Measurements from ENCODE around the gene DCLRE1A. TPM values are rescaled to one million over a fixed set of nuclear protein-coding genes. Genes with fewer than 3 reads are reported as not detected.

The DCLRE1A gene
- total RNA-seq (2014; rRNA removed; shearing (Covaris generic); ENCODE audit: low replicate concordance): 7.4 and 10.2 TPM in 2 replicates

DNA sequence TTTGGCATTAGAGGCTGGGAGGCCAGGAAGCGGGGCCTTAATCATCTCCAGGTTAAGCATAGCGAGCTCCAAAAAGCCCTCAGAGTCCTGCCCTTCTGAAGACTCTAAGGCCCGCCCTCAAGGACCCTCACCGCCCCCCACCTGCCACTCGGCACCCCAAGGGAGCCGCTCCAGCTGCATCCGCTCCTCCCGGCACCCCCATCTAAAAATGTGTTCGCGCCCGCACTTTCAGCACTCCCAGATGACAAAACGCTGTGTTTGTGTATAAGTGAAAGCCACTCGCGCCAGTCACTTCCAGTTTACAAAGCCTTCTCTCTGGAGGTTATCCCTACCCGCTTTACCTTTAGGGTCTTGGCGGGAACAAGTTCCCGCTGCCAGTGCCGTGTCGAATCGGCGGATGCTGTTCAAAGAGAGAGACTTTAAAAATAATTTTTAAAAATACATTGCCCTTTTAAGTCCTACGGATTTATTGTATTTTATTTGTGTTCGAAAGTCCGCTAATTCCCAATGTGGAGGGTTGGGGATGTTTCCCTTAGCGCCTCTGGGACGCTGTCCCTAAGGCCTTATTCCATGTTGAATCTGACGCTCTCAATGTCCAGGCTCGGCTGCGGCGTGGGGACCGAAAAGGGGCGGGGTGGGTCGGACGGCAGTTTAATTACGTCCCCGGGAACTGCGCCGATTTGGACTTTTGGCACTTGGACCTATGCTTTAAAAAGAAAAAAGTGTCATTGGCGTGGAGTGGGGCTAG is at the start of gene DCLRE1A, which contains the start of gene NHLRC2:
TSS of gene DCLRE1A (minus strand) at position 70 of the 748 bp plus-strand sequence. CDS start 900 bp downstream, outside the sequence.
TSS of gene NHLRC2 (plus strand) at position 649 of the 748 bp plus-strand sequence. CDS start 212 bp downstream, outside the sequence.
- H3K9me3 ChIP-seq: no peaks in the 10 kb centered on the region
- DNase-seq: peak; percentile 80
- H3K27me3 ChIP-seq: no peaks in the 10 kb centered on the region
- H3K4me3 ChIP-seq: peak within 1 kb of the TSS; percentile 85
- peaks cover 15% of the 10 kb centered on the region for H3K36me3 ChIP-seq

DNA sequence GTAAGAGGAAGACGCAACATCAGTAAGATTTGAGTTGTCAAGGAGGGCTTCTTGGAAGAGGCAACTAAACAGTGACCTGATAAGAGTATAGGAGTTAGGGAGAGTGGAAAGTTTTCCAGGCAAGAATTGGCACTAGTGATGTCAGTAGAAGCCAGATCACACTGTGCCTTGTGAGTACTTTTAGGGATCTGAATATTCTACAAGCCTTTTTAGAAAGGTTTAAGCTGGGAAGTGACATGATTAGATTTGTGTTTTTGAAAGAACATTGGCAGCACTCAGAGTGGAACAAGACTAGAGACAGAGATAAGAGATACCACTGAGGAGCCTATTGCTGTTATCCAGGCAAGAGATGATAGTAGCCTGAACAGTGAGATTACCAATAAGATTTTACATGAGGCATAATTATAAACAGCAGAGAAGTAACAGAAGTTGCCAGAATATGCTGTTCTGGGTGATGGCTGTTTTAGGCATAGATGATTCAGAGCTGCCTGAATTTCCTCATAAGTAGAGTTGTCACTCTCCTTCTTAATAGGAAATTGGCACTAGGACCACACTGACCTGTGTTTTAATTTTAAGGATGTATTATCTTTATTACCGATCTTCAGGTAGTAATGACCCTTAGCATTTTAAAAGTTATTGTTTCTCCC is 46.2 kb upstream of the DCLRE1A start:
- Histone ChIP-seq H3K9me3 (no peaks in the 10 kb centered on the region), H3K4me3 (no peak overlapping the region), H3K27me3 (no peaks in the 10 kb centered on the region), H3K36me3 (peaks cover 14% of the 10 kb centered on the region)
- DNase-seq: no peak

DNA sequence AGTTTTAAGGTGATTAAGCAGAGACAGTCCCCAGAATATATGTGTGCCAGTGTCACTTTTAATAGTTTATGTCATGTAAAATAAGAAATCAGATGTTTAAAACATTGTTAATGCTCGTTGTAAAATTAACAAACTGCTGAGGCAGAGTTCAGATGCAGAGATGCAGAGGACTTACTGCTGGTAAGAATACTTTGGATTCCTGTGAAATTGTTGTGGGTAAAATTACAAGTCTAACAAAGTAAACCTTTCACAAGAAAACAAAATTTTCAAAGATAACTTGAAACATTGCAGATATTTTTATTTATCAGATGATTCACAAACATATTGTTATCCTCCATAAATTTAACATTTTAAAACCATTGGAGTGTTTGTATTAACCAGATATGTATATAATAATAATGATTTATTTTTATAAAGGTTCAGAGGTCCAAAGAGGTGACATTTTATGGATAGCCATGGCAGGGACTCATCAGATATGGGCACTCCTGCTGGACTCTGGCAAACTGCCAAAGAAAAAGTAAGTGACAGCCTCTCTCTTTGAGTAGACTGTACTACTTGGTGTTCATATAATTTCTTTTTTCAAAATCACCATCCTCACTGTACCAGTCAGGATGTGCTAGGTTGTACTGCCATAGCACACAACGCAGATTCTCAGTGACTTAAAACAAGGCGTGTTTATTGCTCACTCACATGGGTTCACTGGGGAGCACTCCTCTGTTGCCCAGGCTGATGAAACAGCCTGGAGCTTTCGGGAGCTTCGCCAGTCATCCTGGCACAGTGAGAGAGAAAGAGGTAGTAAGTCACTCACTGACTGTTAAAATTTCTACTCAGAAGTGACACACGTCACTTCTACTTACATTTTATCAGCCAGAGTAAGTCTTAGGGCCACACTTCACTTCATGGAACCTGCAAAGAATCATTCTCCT is 44.1 kb upstream of the DCLRE1A start:
- H3K36me3 ChIP-seq: peaks cover 9% of the 10 kb centered on the region; the same call in 1 of the 2 replicates
- H3K27me3 ChIP-seq: no peaks in the 10 kb centered on the region
- no peaks in the 10 kb centered on the region for H3K9me3 ChIP-seq
- no peak overlapping the region for H3K4me3 ChIP-seq
- DNase-seq: no peak

DNA sequence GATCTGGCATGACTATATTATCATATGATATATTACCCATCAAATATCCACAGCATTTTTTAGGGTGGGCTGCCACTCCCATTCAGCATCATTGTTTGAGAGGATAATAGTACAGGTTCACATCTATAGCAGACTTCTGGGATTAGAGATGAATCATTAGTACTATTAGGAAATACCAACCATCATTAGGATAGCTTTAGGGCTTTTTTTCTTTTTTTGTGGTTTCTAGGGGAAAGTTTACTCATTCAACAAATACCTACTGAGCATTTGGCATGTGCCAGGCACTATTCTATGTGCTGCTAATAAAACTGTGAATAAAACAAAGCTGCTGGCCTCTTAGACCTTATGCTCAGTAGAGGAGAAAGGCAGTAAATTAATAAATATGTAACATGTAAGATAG is 41.1 kb upstream of the DCLRE1A start:
- H3K36me3 ChIP-seq: no peaks in the 10 kb centered on the region; the same call in 1 of the 2 replicates
- no peak overlapping the region for H3K4me3 ChIP-seq
- H3K9me3 ChIP-seq: no peaks in the 10 kb centered on the region
- no peak for DNase-seq
- no peaks in the 10 kb centered on the region for H3K27me3 ChIP-seq

DNA sequence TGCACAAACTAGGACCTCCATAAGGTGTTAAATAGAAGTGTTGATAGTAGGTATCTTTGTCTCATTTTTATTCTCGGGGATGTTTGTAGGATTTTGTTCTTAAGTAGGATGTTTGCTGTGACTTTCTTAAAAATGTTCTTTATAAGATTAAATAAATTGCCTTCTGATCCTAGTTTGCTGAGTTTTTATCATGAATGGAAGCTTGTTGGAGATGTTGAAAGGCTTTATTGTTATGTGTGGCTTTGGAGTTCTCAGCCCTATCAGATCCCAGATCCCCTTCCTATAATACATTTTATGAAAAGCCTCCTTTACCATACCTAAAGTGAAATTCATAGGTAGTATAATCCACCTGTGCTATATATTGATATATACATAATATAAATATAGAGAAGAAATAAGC is 40.7 kb upstream of the DCLRE1A start:
- Histone ChIP-seq H3K4me3 (no peak overlapping the region), H3K27me3 (no peaks in the 10 kb centered on the region), H3K9me3 (no peaks in the 10 kb centered on the region), H3K36me3 (no peaks in the 10 kb centered on the region; the same call in 1 of the 2 replicates)
- DNase-seq: no peak

DNA sequence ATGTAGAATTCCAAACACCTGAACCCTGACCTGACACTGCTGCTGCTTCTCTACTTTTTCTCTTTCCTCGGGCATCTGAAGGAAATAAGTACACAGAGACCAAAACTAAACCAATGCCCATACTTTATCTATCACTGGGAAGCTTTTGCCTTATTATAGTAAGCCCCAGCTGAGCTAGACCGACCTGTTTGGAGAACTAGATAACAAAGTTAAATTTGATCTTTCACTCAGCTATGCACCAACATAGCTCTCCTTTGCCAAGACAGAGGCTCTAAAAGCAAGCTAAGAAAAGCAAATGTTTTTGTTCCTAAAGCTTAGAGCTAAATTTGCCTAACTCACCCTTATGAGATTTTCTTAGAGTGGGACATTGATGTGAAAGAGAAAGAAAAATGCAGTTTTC is 39.7 kb upstream of the DCLRE1A start:
- Histone ChIP-seq H3K4me3 (no peak overlapping the region), H3K36me3 (no peaks in the 10 kb centered on the region; the same call in 1 of the 2 replicates), H3K27me3 (no peaks in the 10 kb centered on the region), H3K9me3 (no peaks in the 10 kb centered on the region)
- no peak for DNase-seq

DNA sequence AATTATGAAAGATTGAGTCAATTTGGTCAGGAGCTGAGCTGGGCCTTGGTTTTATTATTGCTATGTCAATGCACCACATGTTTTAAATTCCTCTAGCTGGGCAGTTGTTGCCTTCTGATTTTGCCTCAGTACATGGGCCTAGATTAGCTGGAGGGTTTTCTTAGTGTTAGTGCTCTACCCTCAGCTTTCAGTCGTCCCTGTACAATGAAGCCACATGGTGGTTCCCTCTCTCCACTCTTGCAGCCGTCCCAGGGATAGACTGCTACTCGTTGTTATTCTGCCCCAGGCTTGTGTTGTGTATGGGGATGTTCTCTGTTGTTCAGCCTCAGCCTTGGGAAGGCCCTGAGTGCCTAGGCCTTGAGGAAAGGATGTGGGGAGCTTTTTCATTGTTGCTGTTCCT is 37.6 kb upstream of the DCLRE1A start:
- no peak for DNase-seq
- Histone ChIP-seq H3K27me3 (no peaks in the 10 kb centered on the region), H3K9me3 (no peaks in the 10 kb centered on the region), H3K36me3 (peaks cover 7% of the 10 kb centered on the region), H3K4me3 (no peak overlapping the region)

DNA sequence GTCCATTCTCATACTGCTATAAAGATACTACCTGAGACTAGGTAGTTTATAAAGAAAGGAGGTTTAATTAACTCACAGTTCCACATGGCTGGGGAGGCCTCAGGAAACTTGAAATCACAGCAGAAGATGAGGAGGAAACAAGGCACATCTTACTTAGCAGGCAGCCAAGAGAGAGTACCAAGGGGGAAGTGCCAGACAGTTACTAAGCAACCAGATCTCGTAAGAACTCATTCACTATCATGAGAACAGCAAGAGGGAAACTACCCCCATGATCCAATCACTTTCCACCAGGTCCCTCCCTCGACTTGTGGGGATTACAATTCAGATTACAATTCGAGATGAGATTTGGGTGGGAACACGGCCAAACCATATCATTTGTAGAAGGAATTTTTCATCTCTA is 36.9 kb upstream of the DCLRE1A start:
- no peaks in the 10 kb centered on the region for H3K27me3 ChIP-seq
- no peak for DNase-seq
- H3K4me3 ChIP-seq: no peak overlapping the region
- peaks cover 8% of the 10 kb centered on the region for H3K36me3 ChIP-seq
- H3K9me3 ChIP-seq: no peaks in the 10 kb centered on the region

DNA sequence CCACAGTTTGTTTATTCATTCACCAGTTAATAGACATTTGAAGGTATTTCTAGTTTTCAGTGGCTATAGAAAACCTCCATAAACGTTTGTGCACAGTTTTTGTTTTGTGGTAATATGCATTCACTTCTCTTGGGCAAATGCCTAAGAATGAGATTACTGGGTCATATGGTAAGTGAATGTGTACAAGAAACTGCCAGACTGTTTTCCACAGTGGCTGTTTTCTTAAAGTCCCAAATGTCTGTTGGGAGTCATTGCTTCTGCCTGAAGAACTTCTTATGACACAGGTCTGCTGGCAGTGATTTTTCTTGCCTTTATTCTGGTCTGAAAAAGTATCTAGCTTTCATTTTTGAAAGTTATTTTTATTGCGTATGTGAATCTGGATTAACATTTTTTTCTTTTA is 36.0 kb upstream of the DCLRE1A start:
- Histone ChIP-seq H3K9me3 (no peaks in the 10 kb centered on the region), H3K4me3 (no peak overlapping the region), H3K36me3 (peaks cover 13% of the 10 kb centered on the region), H3K27me3 (no peaks in the 10 kb centered on the region)
- DNase-seq: no peak

DNA sequence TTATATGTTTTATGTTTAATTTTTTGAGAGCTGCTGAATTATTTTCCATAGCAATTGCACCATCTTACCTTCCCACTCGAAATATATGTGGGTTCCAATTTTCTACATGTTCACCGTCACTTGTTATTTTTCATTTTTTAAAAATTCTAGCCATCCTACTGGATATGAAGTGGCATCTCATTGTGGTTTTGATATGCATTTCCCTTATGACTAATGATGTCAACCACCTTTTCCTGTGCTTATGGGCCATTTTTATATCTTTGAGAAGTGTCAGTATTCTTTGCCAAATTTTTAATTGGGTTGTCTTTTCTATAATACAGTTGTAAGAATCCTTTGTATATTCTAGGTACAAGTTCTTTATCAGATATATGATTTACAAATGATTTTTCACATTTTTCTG is 28.4 kb upstream of the DCLRE1A start:
- Histone ChIP-seq H3K4me3 (no peak overlapping the region), H3K9me3 (no peaks in the 10 kb centered on the region), H3K27me3 (no peaks in the 10 kb centered on the region), H3K36me3 (peaks cover 31% of the 10 kb centered on the region)
- DNase-seq: no peak

DNA sequence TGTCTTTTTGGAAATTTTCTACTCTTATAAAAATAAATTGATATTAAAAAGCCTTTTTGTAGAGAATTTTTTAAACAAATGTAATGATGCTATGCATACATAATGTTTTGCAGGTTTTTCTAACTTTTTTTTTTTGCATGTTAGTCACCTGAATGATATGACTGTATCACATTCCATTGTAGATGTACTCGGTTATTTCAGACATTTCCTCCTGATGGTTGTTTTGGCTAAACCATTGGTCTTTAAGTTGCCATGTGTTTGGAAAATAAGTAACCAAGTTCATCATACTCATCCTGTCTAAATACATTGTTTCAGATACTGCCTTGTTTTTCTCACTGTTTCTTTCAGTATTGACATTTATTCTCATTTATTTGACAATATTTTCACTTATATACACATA is 26.4 kb upstream of the DCLRE1A start:
- Histone ChIP-seq H3K9me3 (no peaks in the 10 kb centered on the region), H3K36me3 (peaks cover 25% of the 10 kb centered on the region), H3K4me3 (no peak overlapping the region), H3K27me3 (no peaks in the 10 kb centered on the region)
- no peak for DNase-seq

DNA sequence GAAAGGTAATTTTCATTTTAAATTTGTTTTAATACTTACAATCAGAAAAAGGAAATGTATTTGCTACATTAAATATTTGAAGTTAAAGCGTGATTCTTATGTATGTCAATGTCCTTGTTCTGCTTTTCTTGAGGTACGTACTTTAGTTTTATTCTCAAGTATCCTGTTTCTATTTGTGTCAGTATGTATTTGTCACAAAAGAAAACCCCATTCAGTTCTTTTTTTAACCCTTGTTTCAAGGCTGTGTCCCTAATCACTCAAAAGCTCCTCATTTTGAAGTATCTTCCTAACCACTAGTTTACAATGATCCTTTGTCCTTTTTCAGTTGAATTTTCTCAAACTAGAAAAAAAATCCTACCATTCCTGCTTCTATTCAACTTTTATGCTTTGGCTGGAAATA is 25.8 kb upstream of the DCLRE1A start:
- Histone ChIP-seq H3K27me3 (no peaks in the 10 kb centered on the region), H3K9me3 (no peaks in the 10 kb centered on the region), H3K4me3 (no peak overlapping the region), H3K36me3 (peaks cover 23% of the 10 kb centered on the region)
- DNase-seq: no peak

DNA sequence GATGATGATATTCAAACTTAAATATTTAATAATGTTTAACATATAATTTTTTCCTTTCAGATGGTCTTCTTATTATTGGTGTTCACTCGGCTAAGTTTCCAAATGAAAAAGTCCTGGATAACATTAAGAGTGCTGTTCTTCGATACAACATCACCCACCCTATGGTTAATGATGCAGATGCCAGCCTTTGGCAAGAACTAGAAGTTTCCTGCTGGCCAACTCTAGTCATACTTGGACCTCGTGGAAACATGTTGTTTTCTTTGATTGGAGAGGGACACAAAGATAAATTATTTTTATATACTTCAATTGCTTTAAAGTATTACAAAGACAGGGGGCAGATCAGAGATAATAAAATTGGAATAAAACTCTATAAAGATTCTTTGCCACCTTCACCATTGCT is 22.6 kb upstream of the DCLRE1A start:
- Histone ChIP-seq H3K36me3 (peaks cover 23% of the 10 kb centered on the region), H3K9me3 (peaks cover 3% of the 10 kb centered on the region; the same call in 1 of the 2 replicates), H3K27me3 (no peaks in the 10 kb centered on the region), H3K4me3 (no peak overlapping the region)
- DNase-seq: no peak

DNA sequence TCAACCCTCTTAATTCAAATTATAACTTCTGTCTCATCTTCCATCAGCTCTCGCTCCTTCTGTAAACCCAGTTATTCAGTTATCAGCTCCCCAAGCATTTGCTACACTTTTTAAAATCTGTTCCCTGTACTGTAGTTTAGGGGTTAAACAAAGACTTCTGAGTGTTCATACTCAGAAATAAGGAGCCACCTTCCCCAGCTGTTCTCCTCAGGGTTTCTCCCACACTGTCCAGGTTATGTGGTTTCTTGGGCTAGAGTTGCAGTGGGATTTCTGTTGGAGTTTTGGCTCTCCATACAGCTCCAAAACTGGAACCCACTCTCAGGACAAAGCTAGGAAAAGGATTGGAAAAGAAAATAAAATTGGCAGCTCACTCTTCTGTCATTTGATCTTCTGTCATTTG is 21.3 kb upstream of the DCLRE1A start:
- H3K27me3 ChIP-seq: no peaks in the 10 kb centered on the region
- H3K36me3 ChIP-seq: peaks cover 26% of the 10 kb centered on the region
- no peak for DNase-seq
- H3K9me3 ChIP-seq: peaks cover 3% of the 10 kb centered on the region; the same call in 1 of the 2 replicates
- H3K4me3 ChIP-seq: no peak overlapping the region

DNA sequence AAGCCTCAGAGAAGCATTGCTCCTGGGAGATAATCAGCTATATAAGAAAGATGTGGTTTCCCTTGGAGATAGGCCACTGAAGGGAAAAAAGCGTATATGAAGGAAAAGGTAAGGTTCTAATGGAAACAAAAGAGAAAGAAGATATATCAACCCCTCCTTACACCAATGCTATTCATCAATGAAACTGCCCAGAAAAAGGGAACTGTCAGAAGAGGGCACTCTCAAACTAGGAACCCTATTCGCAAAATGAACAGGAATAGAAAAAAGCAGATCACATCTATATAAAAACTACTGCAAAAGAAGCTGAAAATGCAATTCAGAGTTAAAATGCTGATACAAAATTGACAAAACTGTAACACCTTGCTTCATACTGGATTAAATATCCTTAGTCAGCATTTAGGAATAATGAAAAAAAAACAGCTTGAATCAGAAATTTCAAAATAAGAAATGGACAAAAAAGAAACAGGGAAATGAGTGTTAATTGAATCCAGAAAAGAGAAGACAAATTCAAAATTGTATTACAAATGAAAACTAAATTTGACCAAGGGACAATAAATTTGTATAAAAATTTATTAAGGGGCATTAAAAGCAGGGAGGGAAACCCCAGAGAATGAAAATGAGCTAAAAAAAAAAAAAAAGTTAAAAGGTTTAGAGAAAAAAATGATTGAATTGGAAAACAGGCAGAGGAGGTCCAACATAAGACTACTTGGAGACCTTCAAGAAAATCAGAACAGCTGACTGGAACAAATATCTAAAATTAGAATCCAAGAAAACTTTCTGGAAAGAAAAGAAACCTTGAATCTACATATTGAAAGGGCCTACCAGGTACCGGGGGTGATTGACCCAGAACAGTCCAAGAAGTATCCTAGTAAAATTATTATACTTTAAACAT is 18.5 kb upstream of the DCLRE1A start:
- DNase-seq: no peak
- Histone ChIP-seq H3K4me3 (no peak overlapping the region), H3K27me3 (no peaks in the 10 kb centered on the region)

DNA sequence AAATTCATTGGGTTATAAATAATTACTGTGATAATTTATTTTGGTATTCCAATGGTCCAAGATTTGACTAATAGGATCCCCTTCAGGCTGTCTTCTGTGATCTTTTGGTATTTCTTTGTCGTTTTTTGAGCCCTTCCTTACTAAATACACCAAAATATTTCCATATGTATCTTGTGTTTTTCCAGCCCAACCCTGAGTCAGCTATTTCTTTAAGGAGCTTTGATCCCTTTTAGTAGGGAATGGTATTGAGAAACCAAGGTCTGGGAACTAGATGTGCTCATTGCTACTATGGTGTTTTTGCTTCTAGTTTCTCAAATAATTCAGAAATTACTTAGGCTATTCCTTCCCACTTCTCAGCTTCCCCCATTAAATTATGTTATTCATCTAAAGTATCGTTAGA is 15.9 kb upstream of the DCLRE1A start:
- DNase-seq: no peak
- Histone ChIP-seq H3K27me3 (no peaks in the 10 kb centered on the region), H3K4me3 (no peak overlapping the region), H3K36me3 (peaks cover 30% of the 10 kb centered on the region), H3K9me3 (peaks cover 3% of the 10 kb centered on the region; the same call in 1 of the 2 replicates)

More for the DNA sequence above, 18.5 kb upstream of the DCLRE1A start:
- peaks cover 30% of the 10 kb centered on the region for H3K36me3 ChIP-seq
- H3K9me3 ChIP-seq: peaks cover 3% of the 10 kb centered on the region; the same call in 1 of the 2 replicates
